NB4 (cell line): ENCODE data around the gene ALKBH2.

Experiments
- POLR2A ChIP-seq: IDR thresholded peaks from 2 replicates; pipeline ENCODE4 v1.6.1; 2011; ENCODE audit warnings: mild to moderate bottlenecking; ENCODE audit not compliant: insufficient read length; ENCODE audit errors: extremely low read depth
- TF ChIP-seq, protein P1 (sequence below): IDR thresholded peaks from one replicate; pipeline ENCODE4 v1.5.1; 2012; ENCODE audit warnings: low read depth, low read length

DNA sequence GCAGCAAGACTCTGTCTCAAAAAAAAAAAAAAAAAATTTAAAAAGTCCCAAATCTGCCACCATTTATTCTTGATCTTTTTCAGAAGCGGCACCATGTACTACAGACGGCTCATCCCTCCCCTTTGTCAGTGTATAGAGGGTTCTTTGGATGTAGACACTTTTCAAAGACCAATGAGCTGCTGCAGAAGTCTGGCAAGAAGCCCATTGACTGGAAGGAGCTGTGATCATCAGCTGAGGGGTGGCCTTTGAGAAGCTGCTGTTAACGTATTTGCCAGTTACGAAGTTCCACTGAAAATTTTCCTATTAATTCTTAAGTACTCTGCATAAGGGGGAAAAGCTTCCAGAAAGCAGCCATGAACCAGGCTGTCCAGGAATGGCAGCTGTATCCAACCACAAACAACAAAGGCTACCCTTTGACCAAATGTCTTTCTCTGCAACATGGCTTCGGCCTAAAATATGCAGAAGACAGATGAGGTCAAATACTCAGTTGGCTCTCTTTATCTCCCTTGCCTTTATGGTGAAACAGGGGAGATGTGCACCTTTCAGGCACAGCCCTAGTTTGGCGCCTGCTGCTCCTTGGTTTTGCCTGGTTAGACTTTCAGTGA lies 16.6 kb upstream of the ALKBH2 start:
- TF ChIP-seq, protein P1, sequence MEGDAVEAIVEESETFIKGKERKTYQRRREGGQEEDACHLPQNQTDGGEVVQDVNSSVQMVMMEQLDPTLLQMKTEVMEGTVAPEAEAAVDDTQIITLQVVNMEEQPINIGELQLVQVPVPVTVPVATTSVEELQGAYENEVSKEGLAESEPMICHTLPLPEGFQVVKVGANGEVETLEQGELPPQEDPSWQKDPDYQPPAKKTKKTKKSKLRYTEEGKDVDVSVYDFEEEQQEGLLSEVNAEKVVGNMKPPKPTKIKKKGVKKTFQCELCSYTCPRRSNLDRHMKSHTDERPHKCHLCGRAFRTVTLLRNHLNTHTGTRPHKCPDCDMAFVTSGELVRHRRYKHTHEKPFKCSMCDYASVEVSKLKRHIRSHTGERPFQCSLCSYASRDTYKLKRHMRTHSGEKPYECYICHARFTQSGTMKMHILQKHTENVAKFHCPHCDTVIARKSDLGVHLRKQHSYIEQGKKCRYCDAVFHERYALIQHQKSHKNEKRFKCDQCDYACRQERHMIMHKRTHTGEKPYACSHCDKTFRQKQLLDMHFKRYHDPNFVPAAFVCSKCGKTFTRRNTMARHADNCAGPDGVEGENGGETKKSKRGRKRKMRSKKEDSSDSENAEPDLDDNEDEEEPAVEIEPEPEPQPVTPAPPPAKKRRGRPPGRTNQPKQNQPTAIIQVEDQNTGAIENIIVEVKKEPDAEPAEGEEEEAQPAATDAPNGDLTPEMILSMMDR, result no peak
- TF ChIP-seq POLR2A, result no peak
